ENCODE data around the gene FNDC3A. TPM values are rescaled to one million over a fixed set of nuclear protein-coding genes. Genes with fewer than 3 reads are reported as not detected.

The FNDC3A gene
- total RNA-seq, 1 experiment from 2014 or later: 34.3 TPM

- H3K36me3 ChIP-seq (ENCODE audit: low read depth): no peaks in the 10 kb centered on the region
- intact Hi-C loops (cut with micrococcal nuclease; ENCODE audit: unreplicated experiment): no loop called here
- H3K9me3 ChIP-seq (ENCODE audit: insufficient read depth, low read depth): no peaks in the 10 kb centered on the region
- no peaks in the 10 kb centered on the region for H3K79me2 ChIP-seq (ENCODE audit: low read depth)
- ChIA-PET POLR2A (ENCODE audit: unreplicated experiment) (no interaction called here), CTCF (interaction anchor here (0.7 kb wide), 1 partner anchor 50 kb away, joined by 3 read pairs; no protein-coding TSS in a partner anchor)
- no peak overlapping the region for H3K4me2 ChIP-seq
- H3K4me1 ChIP-seq (replicated peaks; ENCODE audit: insufficient read depth): no peaks in the 10 kb centered on the region
- TF ChIP-seq EZH2 (IDR thresholded peaks at IDR 0.05; ENCODE audit: low read depth): no peak
- TF ChIP-seq CTCF (conservative IDR thresholded peaks at IDR 0.05): no peak
- H3F3A ChIP-seq (ENCODE audit: insufficient read depth, low read depth): no peaks in the 10 kb centered on the region
- H4K20me1 ChIP-seq (ENCODE audit: insufficient read depth): no peaks in the 10 kb centered on the region; the same call in 1 of the 2 replicates
- H3K9me2 ChIP-seq (ENCODE audit: insufficient read depth): no peaks in the 10 kb centered on the region
- DNase-seq: no peak
- H3K27ac ChIP-seq: no peak overlapping the region
- no peak overlapping the region for H2AFZ ChIP-seq
- H3K27me3 ChIP-seq (ENCODE audit: insufficient read depth, low read depth): no peaks in the 10 kb centered on the region
- H3K4me3 ChIP-seq: no peak overlapping the region
- BruUV-seq (replicated peaks): no TSS peak
Observed at GRCh38 chr13:49071341-49071937, 95.7 kb downstream of the FNDC3A start.

GRCh38 chr13:49082653-49083536 lies 107.2 kb downstream of the FNDC3A start:
- BruUV-seq (replicated peaks): no TSS peak
- Histone ChIP-seq H4K20me1 (ENCODE audit: insufficient read depth) (no peaks in the 10 kb centered on the region), H3K27ac (no peak overlapping the region), H3K9me3 (ENCODE audit: insufficient read depth, low read depth) (no peaks in the 10 kb centered on the region; the same call in 1 of the 2 replicates), H3K79me2 (ENCODE audit: low read depth) (no peaks in the 10 kb centered on the region), H3F3A (ENCODE audit: insufficient read depth, low read depth) (no peaks in the 10 kb centered on the region), H2AFZ (no peak overlapping the region), H3K4me2 (no peak overlapping the region), H3K4me1 (replicated peaks; ENCODE audit: insufficient read depth) (peaks cover 13% of the 10 kb centered on the region; the same call in 1 of the 2 replicates), H3K9me2 (ENCODE audit: insufficient read depth) (no peaks in the 10 kb centered on the region), H3K36me3 (ENCODE audit: low read depth) (no peaks in the 10 kb centered on the region), H3K4me3 (no peak overlapping the region), H3K27me3 (ENCODE audit: insufficient read depth, low read depth) (no peaks in the 10 kb centered on the region)
- no peak for DNase-seq
- no peak for TF ChIP-seq EZH2 (IDR thresholded peaks at IDR 0.05; ENCODE audit: low read depth)
- no peak for TF ChIP-seq CTCF (conservative IDR thresholded peaks at IDR 0.05)
- intact Hi-C loops (cut with micrococcal nuclease; ENCODE audit: unreplicated experiment): no loop called here
- ChIA-PET CTCF (no interaction called here), POLR2A (ENCODE audit: unreplicated experiment) (interaction anchor here (0.7 kb wide), 1 partner anchor 112 kb away, joined by 5 read pairs; no protein-coding TSS in a partner anchor)

DNA sequence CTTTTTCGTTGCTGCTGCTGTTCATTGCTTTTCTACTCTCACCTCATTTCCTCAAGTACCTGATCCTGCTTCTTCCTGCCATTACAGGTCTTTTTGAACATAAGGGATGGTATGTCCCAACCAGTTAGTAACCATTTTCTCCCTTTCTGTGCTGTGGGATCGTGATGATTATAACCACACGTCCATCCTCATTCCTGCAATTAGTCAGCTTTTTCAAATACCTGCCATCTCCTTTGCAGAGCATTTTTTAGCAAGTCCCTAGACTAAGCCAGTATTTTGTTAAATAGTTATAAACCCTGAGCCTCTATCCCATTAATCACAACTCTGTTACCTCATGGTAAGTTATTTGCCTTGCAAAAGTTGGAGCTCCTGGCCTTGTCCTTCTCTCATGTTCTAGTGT lies 109.2 kb downstream of the FNDC3A start:
- no peak for DNase-seq
- Histone ChIP-seq H2AFZ (no peak overlapping the region), H3K4me1 (replicated peaks; ENCODE audit: insufficient read depth) (peaks cover 13% of the 10 kb centered on the region; the same call in 1 of the 2 replicates), H3K4me3 (no peak overlapping the region), H3K27me3 (ENCODE audit: insufficient read depth, low read depth) (no peaks in the 10 kb centered on the region), H3K9me3 (ENCODE audit: insufficient read depth, low read depth) (no peaks in the 10 kb centered on the region; the same call in 1 of the 2 replicates), H3K4me2 (no peak overlapping the region), H3K9me2 (ENCODE audit: insufficient read depth) (no peaks in the 10 kb centered on the region), H3F3A (ENCODE audit: insufficient read depth, low read depth) (no peaks in the 10 kb centered on the region), H4K20me1 (ENCODE audit: insufficient read depth) (no peaks in the 10 kb centered on the region), H3K79me2 (ENCODE audit: low read depth) (no peaks in the 10 kb centered on the region), H3K27ac (no peak overlapping the region), H3K36me3 (ENCODE audit: low read depth) (no peaks in the 10 kb centered on the region)
- TF ChIP-seq CTCF (conservative IDR thresholded peaks at IDR 0.05) (no peak), EZH2 (IDR thresholded peaks at IDR 0.05; ENCODE audit: low read depth) (no peak)
- ChIA-PET POLR2A (ENCODE audit: unreplicated experiment) (no interaction called here), CTCF (no interaction called here)
- intact Hi-C loops (cut with micrococcal nuclease; ENCODE audit: unreplicated experiment): no loop called here
- BruUV-seq (replicated peaks): no TSS peak

All from PC-9 (cell line).